K562 (cell line): ENCODE data around the gene RGPD4. TPM values are rescaled to one million over a fixed set of nuclear protein-coding genes. Genes with fewer than 3 reads are reported as not detected.

Experiments used
- ATAC-seq: fragments of 200-7000 bp; cut with Tn5 transposase; 3 replicates; pipeline ENCODE4 v1.9.1; 2020; ENCODE audit warnings: moderate library complexity
- BruUV-seq: library from RNA; stranded (reverse); fragments of 400-500 nt; replicated peaks from 2 replicates; lab custom pipeline; 2021; lab: Mats Ljungman, UMichigan
- CTCF ChIA-PET: fragments of 300-600 bp; formaldehyde crosslinking; extraction: SDS; loops from one replicate; lab custom pipeline; 2021; ENCODE audit warnings: low intra/inter-chr PET ratio; lab: Yijun Ruan, JAX
- POLR2A ChIA-PET: fragments of 300-600, 350-650 bp; sonication (Branson Sonifier 250); formaldehyde crosslinking; extraction: SDS; loops from one replicate; lab custom pipeline; 2021; ENCODE audit warnings: antibody characterized with exemption, inconsistent platforms; lab: Yijun Ruan, JAX
- DNase-seq, 4 experiments: peaks; one replicate each; pipeline versions ENCODE4 v3.0.0 to v3.0.0-alpha.2; 2011 to 2018; ENCODE audit warnings: low spot score in 3 of 4, mixed read lengths in 3 of 4; ENCODE audit errors: extremely low read depth in 1 of 4
- FAIRE-seq: peaks from 2 replicates; lab custom pipeline; 2011; peaks lifted over from hg19 to GRCh38; lab: Jason Lieb, UNC
- H2AFZ ChIP-seq: 2 replicates; pipeline ENCODE4 v1.6.0; 2011; ENCODE audit warnings: low read depth, low read length, control low read depth, inconsistent platforms
- H3K27ac ChIP-seq: fragments of 200-600 bp; 3 replicates; pipeline ENCODE4 v1.8.0; 2011; ENCODE audit warnings: low read depth, mild to moderate bottlenecking, control low read depth, inconsistent platforms, low read length, moderate library complexity, mixed read lengths; ENCODE audit errors: extremely low read depth
- H3K27me3 ChIP-seq, 2 experiments: fragments of 300-600 bp in 1 of 2; 2 replicates in 1 of 2; 3 replicates in 1 of 2; pipeline versions ENCODE4 v1.6.0 to v1.8.0; 2011; ENCODE audit warnings: inconsistent platforms in 2 of 2, low read length in 2 of 2, mild to moderate bottlenecking in 1 of 2, mixed read lengths in 1 of 2, moderate library complexity in 1 of 2; ENCODE audit not compliant: control insufficient read depth in 2 of 2, insufficient read depth in 2 of 2
- H3K36me3 ChIP-seq: fragments of 300-600 bp; 3 replicates; pipeline ENCODE4 v1.8.0; 2011; ENCODE audit warnings: mild to moderate bottlenecking, low read length, inconsistent platforms; ENCODE audit not compliant: control insufficient read depth, insufficient read depth
- H3K4me1 ChIP-seq, 2 experiments: fragments of 200-600 bp in 1 of 2; replicated peaks in 1 of 2; 2 replicates in 1 of 2; 3 replicates in 1 of 2; pipeline versions ENCODE4 v1.5.1 to v1.8.0; 2011; ENCODE audit warnings: inconsistent platforms in 2 of 2, low read length in 2 of 2, mild to moderate bottlenecking in 1 of 2, mixed read lengths in 1 of 2, moderate library complexity in 1 of 2; ENCODE audit not compliant: control insufficient read depth in 2 of 2, insufficient read depth in 2 of 2
- H3K4me2 ChIP-seq: 2 replicates; pipeline ENCODE4 v1.6.1; 2011; ENCODE audit warnings: low read length, control low read depth, inconsistent platforms, mixed read lengths; ENCODE audit not compliant: insufficient read depth
- H3K4me3 ChIP-seq: fragments of 200-600 bp; sonication (generic), shearing (Covaris generic); 2 replicates; pipeline ENCODE4 v1.5.1; 2016; ENCODE audit warnings: control low read depth, inconsistent platforms
- H3K79me2 ChIP-seq: fragments of 200-600 bp; 3 replicates; pipeline ENCODE4 v1.8.0; 2011; ENCODE audit warnings: low read length, inconsistent platforms; ENCODE audit not compliant: control insufficient read depth, insufficient read depth
- H3K9ac ChIP-seq, 2 experiments: 2 replicates each; pipeline versions ENCODE4 v1.6.0 to v1.6.1; 2011; ENCODE audit warnings: low read depth in 2 of 2, low read length in 2 of 2, control low read depth in 1 of 2, inconsistent platforms in 1 of 2, mild to moderate bottlenecking in 1 of 2, mixed read lengths in 1 of 2; ENCODE audit not compliant: insufficient read depth in 1 of 2
- H3K9me1 ChIP-seq: one replicate; pipeline ENCODE4 v1.6.0; 2011; ENCODE audit warnings: inconsistent platforms, mild to moderate bottlenecking, low read length, moderate library complexity; ENCODE audit not compliant: control insufficient read depth, insufficient read depth
- H3K9me3 ChIP-seq: replicated peaks from 2 replicates; pipeline ENCODE4 v1.5.1; 2011; ENCODE audit warnings: low read depth, low read length, inconsistent platforms; ENCODE audit not compliant: control insufficient read depth, insufficient read depth
- H4K20me1 ChIP-seq: replicated peaks from 2 replicates; pipeline ENCODE4 v1.6.1; 2011; ENCODE audit warnings: low read length, inconsistent platforms, mixed read lengths; ENCODE audit not compliant: control insufficient read depth, insufficient read depth
- FOXP1 ChIP-seq: sonication (generic); formaldehyde crosslinking; IDR thresholded peaks from 2 replicates; pipeline ENCODE4 v1.8.0; 2022; ENCODE audit warnings: mild to moderate bottlenecking, missing genetic modification reagents
- GABPA ChIP-seq: fragments of 200-800 bp; sonication (Bioruptor generic); conservative IDR thresholded peaks from 2 replicates; pipeline ENCODE4 v1.6.1; 2016; ENCODE audit warnings: low read depth, missing genetic modification characterization, missing compliant biosample characterization
- HCFC1 ChIP-seq: IDR thresholded peaks from 2 replicates; pipeline ENCODE4 v1.6.1; 2012; ENCODE audit warnings: low read depth, low read length, improper control_type of control experiment
- HMG20B ChIP-seq: fragments of 250-450 bp; sonication (Bioruptor Pico); IDR thresholded peaks from 2 replicates; pipeline ENCODE4 v1.5.0; 2021; ENCODE audit warnings: mild to moderate bottlenecking
- KAT8 ChIP-seq: fragments of 450-650 bp; IDR thresholded peaks from 2 replicates; pipeline ENCODE4 v1.6.1; 2016; ENCODE audit warnings: low read depth, mild to moderate bottlenecking
- NEUROD1 ChIP-seq: fragments of 150-350 bp; IDR thresholded peaks from 2 replicates; pipeline ENCODE4 v1.6.1; 2014; ENCODE audit warnings: borderline replicate concordance, low read length, low read depth; ENCODE audit not compliant: partially characterized antibody
- NFXL1 ChIP-seq: fragments of 450-650 bp; formaldehyde crosslinking; IDR thresholded peaks from 2 replicates; pipeline ENCODE4 v1.4.0; 2021; ENCODE audit warnings: mild to moderate bottlenecking
- TAL1 ChIP-seq: fragments of 450-650 bp; IDR thresholded peaks from 2 replicates; pipeline ENCODE4 v1.6.1; 2016; ENCODE audit warnings: mild to moderate bottlenecking
- TCF7L2 ChIP-seq: fragments of 150-350 bp; IDR thresholded peaks from 2 replicates; pipeline ENCODE4 v1.6.1; 2016; ENCODE audit warnings: low read depth, mild to moderate bottlenecking, low read length, moderate library complexity
- TEAD2 ChIP-seq: fragments of 450-650 bp; IDR thresholded peaks from 2 replicates; pipeline ENCODE4 v1.6.1; 2016; ENCODE audit warnings: missing genetic modification characterization, control low read depth, missing compliant biosample characterization
- ZC3H8 ChIP-seq: fragments of 450-650 bp; IDR thresholded peaks from 2 replicates; pipeline ENCODE4 v1.6.1; 2017
- ZFP1 ChIP-seq: fragments of 450-650 bp; formaldehyde crosslinking; IDR thresholded peaks from 2 replicates; pipeline ENCODE4 v1.4.0; 2020; ENCODE audit warnings: mild to moderate bottlenecking, mixed read lengths
- ZNF561 ChIP-seq: fragments of 450-650 bp; formaldehyde crosslinking; conservative IDR thresholded peaks from 2 replicates; pipeline ENCODE4 v1.4.0; 2020; ENCODE audit warnings: mild to moderate bottlenecking, moderate library complexity
- ZNF57 ChIP-seq: fragments of 450-650 bp; formaldehyde crosslinking; IDR thresholded peaks from 2 replicates; pipeline ENCODE4 v1.4.0; 2020; ENCODE audit warnings: mild to moderate bottlenecking, moderate library complexity
- WGBS: fragments of 100-300 bp; shearing (Covaris generic); methylation state at CpG from one replicate; pipeline ENCODE4 v1.1.6; 2016; ENCODE audit warnings: low coverage, mixed read lengths; ENCODE audit not compliant: insufficient coverage; ENCODE audit errors: missing lambda C conversion rate; 5-methylcytosine and 5-hydroxymethylcytosine counted together
- in situ Hi-C: fragments of 300-500 bp; cut with MboI; formaldehyde crosslinking; loops from 4 replicates; pipeline ENCODE4 v1.15.0; 2018; ENCODE audit warnings: inconsistent platforms, mixed read lengths
- intact Hi-C: fragments of 100-400 bp; cut with micrococcal nuclease; formaldehyde crosslinking; loops from 2 replicates; pipeline ENCODE4 v1.14.2; 2022
- polyA plus RNA-seq, 8 experiments: library from polyadenylated mRNA; depleted of rRNA in 4 of 8; stranded (reverse) in 5 of 8; unstranded in 3 of 8; fragments of >200 nt; fragmentation: Nextera tagmentation in 2 of 8; fragmentation: Illumina TruSeq in 1 of 8; extraction: Ambion mirVana in 2 of 8; extraction: Trizol in 1 of 8; gene quantifications; 2 replicates each; pipeline versions ENCODE4 v1.2.1 to v1.2.3, GENCODE V29; 2011 to 2014; ENCODE audit warnings: inconsistent platforms in 1 of 8, missing spikeins in 1 of 8
- total RNA-seq, 7 experiments: library from RNA; depleted of rRNA in 6 of 7; stranded (reverse); fragments of >200 nt in 6 of 7; fragmentation: Illumina TruSeq in 2 of 7; extraction: Trizol in 2 of 7; gene quantifications; 2 replicates each; pipeline versions ENCODE4 v1.2.1 to v1.2.3, GENCODE V29; 2011 to 2021; ENCODE audit warnings: low replicate concordance in 1 of 7
- TF ChIP-seq, protein P1 (sequence below): sonication (generic); formaldehyde crosslinking; IDR thresholded peaks from 2 replicates; pipeline ENCODE4 v1.8.0; 2023; ENCODE audit warnings: mild to moderate bottlenecking, missing genetic modification reagents
- TF ChIP-seq, protein P2 (sequence below): fragments of 450-650 bp; IDR thresholded peaks from 2 replicates; pipeline ENCODE4 v1.6.1; 2016; ENCODE audit warnings: low read depth, mild to moderate bottlenecking, moderate library complexity
- TF ChIP-seq, protein P3 (sequence below): IDR thresholded peaks from 2 replicates; pipeline ENCODE4 v1.6.1; 2016; ENCODE audit warnings: missing genetic modification characterization, missing compliant biosample characterization
- TF ChIP-seq, protein P4 (sequence below): fragments of 450-650 bp; formaldehyde crosslinking; IDR thresholded peaks from 2 replicates; pipeline ENCODE4 v1.4.0; 2022; ENCODE audit warnings: missing genetic modification characterization

Gene RGPD4
- total and polyA plus RNA-seq, 9 of the 15 experiments (the other 6 are each of a cell fraction or from before 2014, with no cell fraction given) = 0.04 TPM; not detected in 8

DNA sequence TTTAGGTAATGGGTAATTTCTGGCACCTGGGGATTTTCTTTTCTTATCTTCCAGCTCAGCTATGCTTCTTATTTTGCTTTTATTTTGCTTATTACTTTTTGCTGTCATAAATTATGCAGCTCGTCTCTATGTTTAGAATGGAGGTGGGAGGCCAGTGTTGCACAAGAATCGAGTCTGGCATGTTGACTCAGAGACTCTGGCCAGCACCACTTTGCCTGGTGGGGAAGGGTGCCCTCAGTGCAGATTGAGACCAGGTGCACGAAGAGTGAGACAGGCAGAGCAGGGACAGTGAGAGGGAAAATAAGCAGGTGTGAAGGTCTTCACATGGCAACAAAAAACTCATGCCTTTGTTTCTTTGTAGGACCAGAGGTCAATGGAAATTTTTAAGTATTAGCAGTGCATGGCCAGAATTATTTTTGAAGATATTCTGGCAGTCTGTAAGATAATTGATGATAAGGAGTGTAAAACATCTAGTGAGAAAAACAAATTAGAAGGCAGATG is 100.4 kb downstream of the RGPD4 start:
- no peaks in the 10 kb centered on the region for H4K20me1 ChIP-seq
- no peak overlapping the region for H2AFZ ChIP-seq
- H3K9me1 ChIP-seq = no peaks in the 10 kb centered on the region
- no peak overlapping the region for H3K27ac ChIP-seq
- no peaks in the 10 kb centered on the region for H3K36me3 ChIP-seq
- H3K79me2 ChIP-seq = no peaks in the 10 kb centered on the region
- H3K9ac ChIP-seq = no peak overlapping the region
- POLR2A ChIA-PET = no interaction called here
- 0% methylated on average over 3 of the region's 3 CpGs for WGBS
- H3K9me3 ChIP-seq = no peaks in the 10 kb centered on the region
- DNase-seq = no peak
- in situ Hi-C loops (loop anchor here (25.0 kb wide), 2 partner anchors 115 to 660 kb away; no protein-coding TSS in a partner anchor), intact Hi-C loops (no loop called here)
- H3K27me3 ChIP-seq = no peaks in the 10 kb centered on the region
- H3K4me2 ChIP-seq = no peak overlapping the region
- CTCF ChIA-PET = no interaction called here
- H3K4me1 ChIP-seq = no peaks in the 10 kb centered on the region
- ATAC-seq = no peak
- no TSS peak for BruUV-seq
- no peak for FAIRE-seq
- no peak overlapping the region for H3K4me3 ChIP-seq
- TF ChIP-seq TCF7L2 (no peak), ZFP1 (CRISPR knock-in tag) (no peak), TAL1 (no peak), HMG20B (no peak), ZC3H8 (no peak), NFXL1 (CRISPR knock-in tag) (no peak), TEAD2 (tag) (no peak), NEUROD1 (no peak), KAT8 (no peak), FOXP1 (CRISPR knock-in tag) (no peak), GABPA (tag) (no peak), HCFC1 (no peak), ZNF57 (CRISPR knock-in tag) (no peak), ZNF561 (CRISPR knock-in tag) (no peak)
- TF ChIP-seq, protein P1, sequence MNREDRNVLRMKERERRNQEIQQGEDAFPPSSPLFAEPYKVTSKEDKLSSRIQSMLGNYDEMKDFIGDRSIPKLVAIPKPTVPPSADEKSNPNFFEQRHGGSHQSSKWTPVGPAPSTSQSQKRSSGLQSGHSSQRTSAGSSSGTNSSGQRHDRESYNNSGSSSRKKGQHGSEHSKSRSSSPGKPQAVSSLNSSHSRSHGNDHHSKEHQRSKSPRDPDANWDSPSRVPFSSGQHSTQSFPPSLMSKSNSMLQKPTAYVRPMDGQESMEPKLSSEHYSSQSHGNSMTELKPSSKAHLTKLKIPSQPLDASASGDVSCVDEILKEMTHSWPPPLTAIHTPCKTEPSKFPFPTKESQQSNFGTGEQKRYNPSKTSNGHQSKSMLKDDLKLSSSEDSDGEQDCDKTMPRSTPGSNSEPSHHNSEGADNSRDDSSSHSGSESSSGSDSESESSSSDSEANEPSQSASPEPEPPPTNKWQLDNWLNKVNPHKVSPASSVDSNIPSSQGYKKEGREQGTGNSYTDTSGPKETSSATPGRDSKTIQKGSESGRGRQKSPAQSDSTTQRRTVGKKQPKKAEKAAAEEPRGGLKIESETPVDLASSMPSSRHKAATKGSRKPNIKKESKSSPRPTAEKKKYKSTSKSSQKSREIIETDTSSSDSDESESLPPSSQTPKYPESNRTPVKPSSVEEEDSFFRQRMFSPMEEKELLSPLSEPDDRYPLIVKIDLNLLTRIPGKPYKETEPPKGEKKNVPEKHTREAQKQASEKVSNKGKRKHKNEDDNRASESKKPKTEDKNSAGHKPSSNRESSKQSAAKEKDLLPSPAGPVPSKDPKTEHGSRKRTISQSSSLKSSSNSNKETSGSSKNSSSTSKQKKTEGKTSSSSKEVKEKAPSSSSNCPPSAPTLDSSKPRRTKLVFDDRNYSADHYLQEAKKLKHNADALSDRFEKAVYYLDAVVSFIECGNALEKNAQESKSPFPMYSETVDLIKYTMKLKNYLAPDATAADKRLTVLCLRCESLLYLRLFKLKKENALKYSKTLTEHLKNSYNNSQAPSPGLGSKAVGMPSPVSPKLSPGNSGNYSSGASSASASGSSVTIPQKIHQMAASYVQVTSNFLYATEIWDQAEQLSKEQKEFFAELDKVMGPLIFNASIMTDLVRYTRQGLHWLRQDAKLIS = no peak
- TF ChIP-seq, protein P2, sequence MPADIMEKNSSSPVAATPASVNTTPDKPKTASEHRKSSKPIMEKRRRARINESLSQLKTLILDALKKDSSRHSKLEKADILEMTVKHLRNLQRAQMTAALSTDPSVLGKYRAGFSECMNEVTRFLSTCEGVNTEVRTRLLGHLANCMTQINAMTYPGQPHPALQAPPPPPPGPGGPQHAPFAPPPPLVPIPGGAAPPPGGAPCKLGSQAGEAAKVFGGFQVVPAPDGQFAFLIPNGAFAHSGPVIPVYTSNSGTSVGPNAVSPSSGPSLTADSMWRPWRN = no peak
- TF ChIP-seq, protein P3, sequence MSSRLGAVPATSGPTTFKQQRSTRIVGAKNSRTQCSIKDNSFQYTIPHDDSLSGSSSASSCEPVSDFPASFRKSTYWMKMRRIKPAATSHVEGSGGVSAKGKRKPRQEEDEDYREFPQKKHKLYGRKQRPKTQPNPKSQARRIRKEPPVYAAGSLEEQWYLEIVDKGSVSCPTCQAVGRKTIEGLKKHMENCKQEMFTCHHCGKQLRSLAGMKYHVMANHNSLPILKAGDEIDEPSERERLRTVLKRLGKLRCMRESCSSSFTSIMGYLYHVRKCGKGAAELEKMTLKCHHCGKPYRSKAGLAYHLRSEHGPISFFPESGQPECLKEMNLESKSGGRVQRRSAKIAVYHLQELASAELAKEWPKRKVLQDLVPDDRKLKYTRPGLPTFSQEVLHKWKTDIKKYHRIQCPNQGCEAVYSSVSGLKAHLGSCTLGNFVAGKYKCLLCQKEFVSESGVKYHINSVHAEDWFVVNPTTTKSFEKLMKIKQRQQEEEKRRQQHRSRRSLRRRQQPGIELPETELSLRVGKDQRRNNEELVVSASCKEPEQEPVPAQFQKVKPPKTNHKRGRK (tag) = no peak
- TF ChIP-seq, protein P4, sequence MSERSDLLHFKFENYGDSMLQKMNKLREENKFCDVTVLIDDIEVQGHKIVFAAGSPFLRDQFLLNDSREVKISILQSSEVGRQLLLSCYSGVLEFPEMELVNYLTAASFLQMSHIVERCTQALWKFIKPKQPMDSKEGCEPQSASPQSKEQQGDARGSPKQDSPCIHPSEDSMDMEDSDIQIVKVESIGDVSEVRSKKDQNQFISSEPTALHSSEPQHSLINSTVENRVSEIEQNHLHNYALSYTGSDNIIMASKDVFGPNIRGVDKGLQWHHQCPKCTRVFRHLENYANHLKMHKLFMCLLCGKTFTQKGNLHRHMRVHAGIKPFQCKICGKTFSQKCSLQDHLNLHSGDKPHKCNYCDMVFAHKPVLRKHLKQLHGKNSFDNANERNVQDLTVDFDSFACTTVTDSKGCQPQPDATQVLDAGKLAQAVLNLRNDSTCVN (CRISPR knock-in tag) = no peak
